ENCODE data around the gene OR51G2. TPM values are rescaled to one million over a fixed set of nuclear protein-coding genes. Genes with fewer than 3 reads are reported as not detected.

The OR51G2 gene
- total RNA-seq, 5 donors from 2014 or later (not counting 1 experiment from before 2014, with no cell fraction given), result not detected

DNA sequence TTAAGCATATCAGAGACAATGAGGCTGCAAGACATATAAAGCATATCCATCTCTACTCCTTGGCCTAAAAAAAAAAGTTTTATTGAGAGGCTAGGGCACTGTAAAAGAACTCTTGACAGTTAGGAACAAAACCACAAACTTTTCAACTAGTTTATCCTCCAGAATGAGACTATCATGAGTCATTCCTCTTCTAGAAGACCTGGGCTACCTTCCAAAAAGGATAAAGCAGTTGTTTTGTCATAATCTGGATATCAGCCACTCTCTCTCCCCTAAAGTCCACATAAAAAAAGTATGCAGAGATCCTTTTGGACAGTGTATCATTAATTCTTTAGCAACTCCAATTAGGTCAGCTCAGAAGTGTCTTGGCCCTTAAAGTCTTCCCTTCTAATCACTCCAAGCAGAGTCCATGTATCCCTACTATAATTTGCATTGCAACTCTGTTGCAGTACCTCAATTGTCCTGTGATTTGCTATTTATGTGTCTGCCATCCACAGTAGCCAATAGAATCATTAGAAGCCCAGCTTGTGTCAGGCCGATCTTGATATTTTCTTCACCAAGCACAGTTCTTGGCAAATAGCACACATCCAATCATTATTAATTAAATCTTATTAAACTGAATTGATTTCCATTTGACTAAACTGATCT is 27.0 kb downstream of the OR51G2 start:
- H3K27ac ChIP-seq (ENCODE audit: low read length), result no peak overlapping the region
- no peak overlapping the region for H3K4me3 Mint-ChIP-seq

DNA sequence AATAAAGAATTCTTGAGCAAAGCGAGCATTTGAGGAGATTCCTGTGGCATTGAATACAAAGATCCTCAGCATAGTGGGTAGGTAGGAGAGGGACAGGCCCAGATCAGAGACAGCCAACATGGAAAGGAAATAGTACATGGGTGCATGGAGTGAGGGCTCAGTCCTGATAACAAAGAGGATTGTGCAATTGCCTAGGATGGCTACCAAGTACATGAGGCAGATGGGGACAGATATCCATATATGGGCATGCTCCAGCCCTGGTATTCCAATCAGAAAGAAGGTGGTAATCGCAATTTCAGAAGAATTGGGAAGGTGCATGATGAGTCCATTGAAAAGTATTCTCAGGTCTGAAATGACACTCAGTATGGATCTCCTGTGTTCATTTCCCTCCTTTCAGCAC is 28.9 kb downstream of the OR51G2 start:
- Histone ChIP-seq H3K36me3 (ENCODE audit: control insufficient read depth in 2 of 2, extremely low read depth in 1 of 2, insufficient read depth in 1 of 2, low read length in 1 of 2) (no peaks in the 10 kb centered on the region), H3K27ac (ENCODE audit: low read length) (no peak overlapping the region), H3K4me1 (ENCODE audit: control insufficient read depth in 1 of 2, extremely low read depth in 1 of 2, insufficient read depth in 2 of 2, low read length in 2 of 2) (no peaks in the 10 kb centered on the region), H3K4me3 (ENCODE audit: control insufficient read depth in 1 of 2, extremely low read depth in 1 of 2, low read length in 1 of 2) (no peak overlapping the region), H3K9me3 (no peaks in the 10 kb centered on the region), H3K27me3 (replicated peaks in 1 of 2; ENCODE audit: control insufficient read depth in 2 of 2, extremely low read depth in 1 of 2, insufficient read depth in 2 of 2, low read length in 1 of 2) (no peaks in the 10 kb centered on the region)
- no peak overlapping the region for H3K4me3 Mint-ChIP-seq
- peaks cover 0 to 13% of the 10 kb centered on the region in 2 donors for H3K27me3 Mint-ChIP-seq
- DNase-seq, result no peak
- no peaks in the 10 kb centered on the region for H3K4me1 Mint-ChIP-seq
- ChIA-PET POLR2A (no interaction called here), CTCF (no interaction called here)
- peaks cover 0 to 5% (median 3%) of the 10 kb centered on the region in 3 donors for H3K9me3 Mint-ChIP-seq
- ATAC-seq (replicated peaks in 1 of 4), result no peak
- H3K36me3 Mint-ChIP-seq, result no peaks in the 10 kb centered on the region
- 82% methylated on average over 2 of the region's 2 CpGs for WGBS (ENCODE audit: insufficient coverage)
- H3K27ac Mint-ChIP-seq, result no peak overlapping the region

More for the DNA sequence above, 27.0 kb downstream of the OR51G2 start:
- ChIA-PET POLR2A (no interaction called here), CTCF (no interaction called here)
- Mint-ChIP-seq H3K4me1 (no peaks in the 10 kb centered on the region), H3K9me3 (peaks cover 0 to 5% (median 3%) of the 10 kb centered on the region in 3 donors), H3K27me3 (peaks cover 0 to 13% of the 10 kb centered on the region in 2 donors), H3K27ac (no peak overlapping the region), H3K36me3 (no peaks in the 10 kb centered on the region)
- DNase-seq, result no peak
- WGBS (ENCODE audit: insufficient coverage), result no CpG with 5 or more reads among the region's 1 CpG
- H3K36me3 ChIP-seq (ENCODE audit: control insufficient read depth in 2 of 2, extremely low read depth in 1 of 2, insufficient read depth in 1 of 2, low read length in 1 of 2), result no peaks in the 10 kb centered on the region
- no peak overlapping the region for H3K4me3 ChIP-seq (ENCODE audit: control insufficient read depth in 1 of 2, extremely low read depth in 1 of 2, low read length in 1 of 2)
- no peaks in the 10 kb centered on the region for H3K4me1 ChIP-seq (ENCODE audit: control insufficient read depth in 1 of 2, extremely low read depth in 1 of 2, insufficient read depth in 2 of 2, low read length in 2 of 2)
- no peaks in the 10 kb centered on the region for H3K9me3 ChIP-seq
- no peaks in the 10 kb centered on the region for H3K27me3 ChIP-seq (replicated peaks in 1 of 2; ENCODE audit: control insufficient read depth in 2 of 2, extremely low read depth in 1 of 2, insufficient read depth in 2 of 2, low read length in 1 of 2)
- ATAC-seq (replicated peaks in 1 of 4), result no peak

DNA sequence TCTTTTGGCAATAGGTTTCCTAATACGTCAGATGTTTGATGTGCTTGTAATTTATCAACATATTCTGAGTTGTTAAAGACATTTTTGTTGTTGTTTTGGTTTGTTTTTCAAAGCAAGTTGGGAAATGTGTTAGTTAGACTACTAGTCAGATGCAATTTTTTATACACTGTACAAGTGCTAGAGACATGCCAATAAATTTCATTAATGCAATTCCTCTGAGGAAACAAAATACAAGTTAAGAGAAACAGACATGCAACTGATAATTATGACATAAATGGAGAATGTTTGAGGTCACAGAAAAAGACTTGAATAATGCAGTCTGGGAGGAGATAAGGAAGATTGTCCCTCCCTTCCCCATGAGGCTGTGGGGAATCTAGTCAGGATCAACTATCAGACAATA is 31.6 kb downstream of the OR51G2 start:
- ChIA-PET CTCF (no interaction called here), POLR2A (no interaction called here)
- Mint-ChIP-seq H3K27ac (no peak overlapping the region), H3K36me3 (no peaks in the 10 kb centered on the region), H3K9me3 (peaks cover 0 to 5% (median 3%) of the 10 kb centered on the region in 3 donors), H3K4me1 (no peaks in the 10 kb centered on the region), H3K4me3 (no peak overlapping the region), H3K27me3 (peaks cover 0 to 10% of the 10 kb centered on the region in 2 donors)
- Histone ChIP-seq H3K4me1 (ENCODE audit: control insufficient read depth in 1 of 2, extremely low read depth in 1 of 2, insufficient read depth in 2 of 2, low read length in 2 of 2) (no peaks in the 10 kb centered on the region), H3K4me3 (ENCODE audit: control insufficient read depth in 1 of 2, extremely low read depth in 1 of 2, low read length in 1 of 2) (no peak overlapping the region), H3K27me3 (replicated peaks in 1 of 2; ENCODE audit: control insufficient read depth in 2 of 2, extremely low read depth in 1 of 2, insufficient read depth in 2 of 2, low read length in 1 of 2) (no peaks in the 10 kb centered on the region), H3K36me3 (ENCODE audit: control insufficient read depth in 2 of 2, extremely low read depth in 1 of 2, insufficient read depth in 1 of 2, low read length in 1 of 2) (no peaks in the 10 kb centered on the region), H3K9me3 (no peaks in the 10 kb centered on the region), H3K27ac (ENCODE audit: low read length) (no peak overlapping the region)
- ATAC-seq (replicated peaks in 1 of 4), result no peak
- no peak for DNase-seq
- WGBS (ENCODE audit: insufficient coverage), result no CpG with 5 or more reads among the region's 1 CpG

DNA sequence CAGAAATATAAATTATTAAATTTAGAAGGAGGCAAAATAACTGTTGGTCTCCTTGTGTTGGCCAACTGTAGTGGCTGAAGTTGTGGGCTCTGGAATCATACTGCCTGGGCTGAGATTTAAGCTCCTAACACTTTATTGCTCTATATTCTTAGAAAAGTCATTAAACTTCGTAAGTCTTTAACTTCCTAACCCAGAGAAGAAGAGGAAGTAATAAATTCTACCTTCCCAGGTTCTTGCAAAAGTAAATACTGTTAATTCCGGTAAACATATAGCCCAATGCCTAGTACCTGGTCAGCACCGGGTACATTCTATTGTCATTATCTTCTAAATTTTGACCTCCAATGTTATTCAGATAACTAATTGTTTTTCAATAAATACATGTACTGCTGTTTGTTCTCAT is 33.0 kb downstream of the OR51G2 start:
- peaks cover 0 to 13% of the 10 kb centered on the region in 2 donors for H3K27me3 Mint-ChIP-seq
- Histone ChIP-seq H3K4me3 (ENCODE audit: control insufficient read depth in 1 of 2, extremely low read depth in 1 of 2, low read length in 1 of 2) (no peak overlapping the region), H3K9me3 (no peaks in the 10 kb centered on the region), H3K27me3 (replicated peaks in 1 of 2; ENCODE audit: control insufficient read depth in 2 of 2, extremely low read depth in 1 of 2, insufficient read depth in 2 of 2, low read length in 1 of 2) (no peaks in the 10 kb centered on the region), H3K4me1 (ENCODE audit: control insufficient read depth in 1 of 2, extremely low read depth in 1 of 2, insufficient read depth in 2 of 2, low read length in 2 of 2) (no peaks in the 10 kb centered on the region), H3K27ac (ENCODE audit: low read length) (no peak overlapping the region), H3K36me3 (ENCODE audit: control insufficient read depth in 2 of 2, extremely low read depth in 1 of 2, insufficient read depth in 1 of 2, low read length in 1 of 2) (no peaks in the 10 kb centered on the region)
- CTCF ChIA-PET, result no interaction called here
- peaks cover 0 to 5% (median 3%) of the 10 kb centered on the region in 3 donors for H3K9me3 Mint-ChIP-seq
- no peaks in the 10 kb centered on the region for H3K4me1 Mint-ChIP-seq
- no peaks in the 10 kb centered on the region for H3K36me3 Mint-ChIP-seq
- POLR2A ChIA-PET, result no interaction called here
- H3K4me3 Mint-ChIP-seq, result no peak overlapping the region
- ATAC-seq (replicated peaks in 1 of 4) (no peak), DNase-seq (no peak)
- no peak overlapping the region for H3K27ac Mint-ChIP-seq
- WGBS (ENCODE audit: insufficient coverage), result no CpG with 5 or more reads among the region's 3 CpGs

DNA sequence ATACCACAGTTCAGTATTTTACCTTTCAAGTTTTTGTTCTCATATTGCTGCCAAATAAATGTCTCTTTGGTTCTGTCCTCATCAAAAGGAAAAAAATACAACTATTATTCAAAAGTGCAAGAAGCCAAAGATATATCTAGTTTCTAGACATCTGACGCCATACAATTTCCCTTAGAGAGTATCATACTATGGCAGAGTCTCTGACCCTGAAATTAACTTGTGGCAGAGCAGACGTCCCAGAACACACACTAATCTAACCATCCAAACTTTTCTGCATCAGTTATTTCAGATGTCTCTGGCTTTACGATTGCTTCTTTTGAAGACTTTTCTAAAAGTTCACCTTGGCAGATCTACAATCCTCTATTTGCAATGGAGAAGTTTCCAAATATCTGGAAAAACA is 34.8 kb downstream of the OR51G2 start:
- Histone ChIP-seq H3K27me3 (replicated peaks in 1 of 2; ENCODE audit: control insufficient read depth in 2 of 2, extremely low read depth in 1 of 2, insufficient read depth in 2 of 2, low read length in 1 of 2) (no peaks in the 10 kb centered on the region), H3K4me1 (ENCODE audit: control insufficient read depth in 1 of 2, extremely low read depth in 1 of 2, insufficient read depth in 2 of 2, low read length in 2 of 2) (no peaks in the 10 kb centered on the region), H3K4me3 (ENCODE audit: control insufficient read depth in 1 of 2, extremely low read depth in 1 of 2, low read length in 1 of 2) (no peak overlapping the region), H3K36me3 (ENCODE audit: control insufficient read depth in 2 of 2, extremely low read depth in 1 of 2, insufficient read depth in 1 of 2, low read length in 1 of 2) (no peaks in the 10 kb centered on the region), H3K9me3 (no peaks in the 10 kb centered on the region), H3K27ac (ENCODE audit: low read length) (no peak overlapping the region)
- ChIA-PET POLR2A (no interaction called here), CTCF (no interaction called here)
- 100% methylated on average over 1 of the region's 3 CpGs for WGBS (ENCODE audit: insufficient coverage)
- H3K9me3 Mint-ChIP-seq, result no peaks in the 10 kb centered on the region
- peaks cover 0 to 13% of the 10 kb centered on the region in 2 donors for H3K27me3 Mint-ChIP-seq
- H3K4me3 Mint-ChIP-seq, result no peak overlapping the region
- no peaks in the 10 kb centered on the region for H3K4me1 Mint-ChIP-seq
- H3K36me3 Mint-ChIP-seq, result no peaks in the 10 kb centered on the region
- ATAC-seq (replicated peaks in 1 of 4), result no peak
- no peak overlapping the region for H3K27ac Mint-ChIP-seq
- no peak for DNase-seq

DNA sequence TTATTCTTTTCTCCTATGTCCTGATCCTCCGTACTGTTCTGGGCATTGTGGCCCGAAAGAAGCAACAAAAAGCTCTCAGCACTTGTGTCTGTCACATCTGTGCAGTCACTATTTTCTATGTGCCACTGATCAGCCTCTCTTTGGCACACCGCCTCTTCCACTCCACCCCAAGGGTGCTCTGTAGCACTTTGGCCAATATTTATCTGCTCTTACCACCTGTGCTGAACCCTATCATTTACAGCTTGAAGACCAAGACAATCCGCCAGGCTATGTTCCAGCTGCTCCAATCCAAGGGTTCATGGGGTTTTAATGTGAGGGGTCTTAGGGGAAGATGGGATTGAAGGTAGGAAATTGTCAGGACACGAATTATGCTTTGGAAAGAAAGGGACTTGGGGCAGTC is 36.6 kb downstream of the OR51G2 start:
- H3K36me3 ChIP-seq (ENCODE audit: control insufficient read depth in 2 of 2, extremely low read depth in 1 of 2, insufficient read depth in 1 of 2, low read length in 1 of 2), result no peaks in the 10 kb centered on the region
- CTCF ChIA-PET, result interaction anchor here in 1 of 2 donors (1.2 kb wide), 1 partner anchor 9 kb away, joined by 3 read pairs; no protein-coding TSS in a partner anchor
- 85% methylated on average over 4 of the region's 5 CpGs for WGBS (ENCODE audit: insufficient coverage)

More for the DNA sequence above, 36.6 kb downstream of the OR51G2 start:
- no peak overlapping the region for H3K4me3 ChIP-seq (ENCODE audit: control insufficient read depth in 1 of 2, extremely low read depth in 1 of 2, low read length in 1 of 2)
- H3K4me3 Mint-ChIP-seq, result no peak overlapping the region
- H3K27me3 ChIP-seq (replicated peaks in 1 of 2; ENCODE audit: control insufficient read depth in 2 of 2, extremely low read depth in 1 of 2, insufficient read depth in 2 of 2, low read length in 1 of 2), result no peaks in the 10 kb centered on the region
- no peaks in the 10 kb centered on the region for H3K9me3 Mint-ChIP-seq
- POLR2A ChIA-PET, result no interaction called here
- H3K27ac ChIP-seq (ENCODE audit: low read length), result no peak overlapping the region
- H3K27ac Mint-ChIP-seq, result no peak overlapping the region
- H3K4me1 Mint-ChIP-seq, result no peaks in the 10 kb centered on the region
- no peaks in the 10 kb centered on the region for H3K4me1 ChIP-seq (ENCODE audit: control insufficient read depth in 1 of 2, extremely low read depth in 1 of 2, insufficient read depth in 2 of 2, low read length in 2 of 2)
- H3K27me3 Mint-ChIP-seq, result peaks cover 0 to 16% of the 10 kb centered on the region in 2 donors
- no peaks in the 10 kb centered on the region for H3K9me3 ChIP-seq
- H3K36me3 Mint-ChIP-seq, result no peaks in the 10 kb centered on the region
- ATAC-seq (replicated peaks in 1 of 4), result no peak
- DNase-seq, result no peak
